ENCODE results near the gene SLCO4A1. TPM values are rescaled to one million over a fixed set of nuclear protein-coding genes. Genes with fewer than 3 reads are reported as not detected.

Gene SLCO4A1
- total RNA-seq, 4 donors from 2014 or later, result 6.7 to 22.1 (median 14.4) TPM

GRCh38 chr20:62609811-62610757, 32.2 kb upstream of the SLCO4A1 start:
- Histone ChIP-seq H3K9me3 (peaks cover 0 to 7% (median 0%) of the 10 kb centered on the region in 3 donors), H3K36me3 (no peaks in the 10 kb centered on the region), H3K4me1 (peaks cover 11 to 20% (median 18%) of the 10 kb centered on the region in 3 donors), H3K27me3 (peaks cover 0 to 73% (median 0%) of the 10 kb centered on the region in 4 donors), H3K4me3 (no peak overlapping the region), H3K27ac (no peak overlapping the region)
- DNase-seq, result no peak
- intact Hi-C loops (cut with DNase I), result no loop called here
- no peak for TF ChIP-seq CTCF (IDR thresholded peaks at IDR 0.05)
- no peak for TF ChIP-seq POLR2A (IDR thresholded peaks at IDR 0.05)
- 67 to 76% methylated on average over 8 to 11 of the region's 22 CpGs for WGBS, 2 donors

- H3K27ac ChIP-seq, result no peak overlapping the region
- H3K4me1 ChIP-seq, result peaks cover 8 to 11% (median 10%) of the 10 kb centered on the region in 3 donors
- no peak for DNase-seq
- H3K36me3 ChIP-seq, result no peaks in the 10 kb centered on the region
- intact Hi-C loops (cut with DNase I), result no loop called here
- H3K4me3 ChIP-seq, result no peak overlapping the region
- no peak for TF ChIP-seq CTCF (IDR thresholded peaks at IDR 0.05)
- TF ChIP-seq POLR2A (IDR thresholded peaks at IDR 0.05), result no peak
- 94 to 100% methylated on average over 2 of the region's 2 CpGs for WGBS, 2 donors
- H3K27me3 ChIP-seq, result peaks cover 0 to 77% (median 0%) of the 10 kb centered on the region in 4 donors
- peaks cover 0 to 7% (median 0%) of the 10 kb centered on the region in 3 donors for H3K9me3 ChIP-seq
These were observed 31.3 kb upstream of the SLCO4A1 start for GRCh38 chr20:62611012-62611411.

GRCh38 chr20:62611819-62612218, 30.5 kb upstream of the SLCO4A1 start:
- 85 to 86% methylated on average over 6 to 18 of the region's 19 CpGs for WGBS, 2 donors
- Histone ChIP-seq H3K36me3 (no peaks in the 10 kb centered on the region), H3K27ac (no peak overlapping the region), H3K4me1 (peaks cover 3 to 8% (median 6%) of the 10 kb centered on the region in 3 donors), H3K9me3 (peaks cover 0 to 7% (median 0%) of the 10 kb centered on the region in 3 donors), H3K4me3 (no peak overlapping the region), H3K27me3 (peaks cover 0 to 72% (median 0%) of the 10 kb centered on the region in 4 donors)
- DNase-seq, result no peak
- intact Hi-C loops (cut with DNase I), result no loop called here
- no peak for TF ChIP-seq CTCF (IDR thresholded peaks at IDR 0.05)
- TF ChIP-seq POLR2A (IDR thresholded peaks at IDR 0.05), result no peak

GRCh38 chr20:62614085-62614960, 28.0 kb upstream of the SLCO4A1 start:
- Histone ChIP-seq H3K4me1 (peaks cover 17 to 31% (median 28%) of the 10 kb centered on the region in 3 donors), H3K9me3 (peaks cover 0 to 7% (median 0%) of the 10 kb centered on the region in 3 donors), H3K4me3 (no peak overlapping the region), H3K36me3 (no peaks in the 10 kb centered on the region), H3K27ac (no peak overlapping the region), H3K27me3 (peaks cover 0 to 59% (median 0%) of the 10 kb centered on the region in 4 donors)
- TF ChIP-seq CTCF (IDR thresholded peaks at IDR 0.05), result no peak
- intact Hi-C loops (cut with DNase I), result no loop called here
- DNase-seq, result no peak
- WGBS, 2 donors, result 73 to 78% methylated on average over 29 to 35 of the region's 36 CpGs

Data from esophagus squamous epithelium (tissue), 5 donors.